Spleen (tissue), 11 donors: ENCODE data around the gene GNG13. TPM values are rescaled to one million over a fixed set of nuclear protein-coding genes. Genes with fewer than 3 reads are reported as not detected.

Source experiments
- DNase-seq: peaks from one replicate; pipeline ENCODE4 v3.0.0-alpha.2; 2020
- H3K27ac ChIP-seq, 8 donors: fragments of 200-600 bp; sonication (generic) in 7 of 8; 1 replicate in 4 of 8; 2 replicates in 4 of 8; pipeline versions ENCODE4 v1.5.0 to v1.8.0; 2016 to 2021; ENCODE audit warnings: inconsistent platforms in 4 of 8, mild to moderate bottlenecking in 4 of 8, moderate library complexity in 1 of 8
- H3K27me3 ChIP-seq, 7 donors: fragments of 200-600 bp; sonication (generic) in 6 of 7; replicated peaks in 1 of 7; 1 replicate in 4 of 7; 2 replicates in 3 of 7; pipeline versions ENCODE4 v1.5.0 to v1.8.0; 2016 to 2021; ENCODE audit warnings: inconsistent platforms in 3 of 7, mild to moderate bottlenecking in 1 of 7
- H3K36me3 ChIP-seq, 6 donors: fragments of 200-600 bp; sonication (generic) in 5 of 6; 1 replicate in 4 of 6; 2 replicates in 2 of 6; pipeline versions ENCODE4 v1.5.0 to v1.8.0; 2016 to 2021; ENCODE audit warnings: inconsistent platforms in 2 of 6
- H3K4me1 ChIP-seq, 6 donors: fragments of 200-600 bp; sonication (generic) in 5 of 6; 1 replicate in 3 of 6; 2 replicates in 3 of 6; pipeline versions ENCODE4 v1.5.0 to v1.8.0; 2016 to 2021; ENCODE audit warnings: inconsistent platforms in 3 of 6
- H3K4me3 ChIP-seq, 8 donors: fragments of 200-600 bp; sonication (generic) in 7 of 8; 1 replicate in 4 of 8; 2 replicates in 4 of 8; pipeline versions ENCODE4 v1.5.0 to v1.8.0; 2016 to 2021; ENCODE audit warnings: inconsistent platforms in 4 of 8, mild to moderate bottlenecking in 4 of 8, moderate library complexity in 2 of 8
- H3K9me3 ChIP-seq, 8 donors: fragments of 200-600 bp; sonication (generic) in 7 of 8; 1 replicate in 4 of 8; 2 replicates in 4 of 8; pipeline versions ENCODE4 v1.5.0 to v1.8.0; 2016 to 2021; ENCODE audit warnings: inconsistent platforms in 4 of 8
- POLR2A ChIP-seq, 3 donors: fragments of 450-650 bp; IDR thresholded peaks; one replicate each; pipeline ENCODE4 v1.5.1; 2017; ENCODE audit warnings: antibody characterized with exemption in 3 of 3, mild to moderate bottlenecking in 1 of 3
- POLR2AphosphoS5 ChIP-seq, 3 donors: sonication (generic); formaldehyde crosslinking; IDR thresholded peaks; one replicate each; pipeline ENCODE4 v1.5.1; 2017; ENCODE audit warnings: antibody characterized with exemption in 3 of 3
- WGBS, 5 donors: extraction: QIAGEN DNeasy Blood & Tissue Kit in 3 of 5; methylation state at CpG; one replicate each; pipeline versions ENCODE4 v1.1.5 to v1.1.7; 2013 to 2018; 5-methylcytosine and 5-hydroxymethylcytosine counted together
- intact Hi-C: fragments of 100-400 bp; cut with DNase I; formaldehyde crosslinking; loops from one replicate; pipeline ENCODE4 v1.15.0; 2023; ENCODE audit warnings: low total_unique reads
- polyA plus RNA-seq, 3 donors: library from polyadenylated mRNA; stranded (reverse); fragments of 200-250 nt; gene quantifications; one replicate each; pipeline ENCODE4 v1.2.1, GENCODE V29; 2013
- total RNA-seq, 7 donors: library from RNA; depleted of rRNA in 3 of 7; stranded (reverse); fragments of >200 nt in 3 of 7; fragmentation: NEBNext Ultra II Directional in 4 of 7; extraction: Animal tissue kit (Norgen Biotek cat#: 25700) in 4 of 7; gene quantifications; one replicate each; pipeline versions ENCODE4 v1.1.0 to v1.2.1, GENCODE V29; 2016 to 2021
- TF ChIP-seq, protein P1 (sequence below), 11 experiments: fragments of 200-600 bp in 7 of 11; fragments of 450-650 bp in 4 of 11; sonication (generic) in 4 of 11; IDR thresholded peaks in 8 of 11; conservative IDR thresholded peaks in 3 of 11; 1 replicate in 7 of 11; 2 replicates in 4 of 11; pipeline versions ENCODE4 v1.4.0 to v1.8.0; 2016 to 2021; ENCODE audit warnings: antibody characterized with exemption in 11 of 11, inconsistent platforms in 4 of 11, mild to moderate bottlenecking in 1 of 11
- donor health status: healthy with polysubstance abuse.
- donor health status: DM: no; HTN: no; CAD: no; lungs with moderate emphysema.
- donor health status: DM: no; HTN: no; CAD: no.
- donor health status: Bipolar disorder and iron deficiency.
- donor health status: healthy.
- donor health status: DM: no; HTN: no; CAD: no.
- donor health status: DM: yes; HTN: yes; CAD: no.

GNG13 gene
- total and polyA plus RNA-seq, 10 donors, result not detected

DNA sequence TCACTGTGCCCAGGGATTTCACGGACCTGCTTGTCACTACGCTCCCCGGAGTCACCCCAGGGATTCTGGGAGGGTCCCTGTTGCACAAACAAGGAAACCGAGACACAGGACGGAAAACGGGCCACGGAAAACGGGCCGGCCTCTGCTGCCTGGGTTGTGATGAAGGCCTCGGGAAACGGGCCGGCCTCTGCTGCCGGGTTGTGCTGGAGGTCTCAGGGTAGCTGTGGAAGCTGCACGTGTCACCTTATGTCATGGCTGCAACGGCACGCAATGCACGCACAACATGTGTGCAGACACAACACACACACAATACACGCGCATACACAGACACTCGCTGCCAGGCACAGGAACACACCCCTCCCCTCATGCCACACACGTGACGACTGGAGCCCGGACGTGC, 27.0 kb upstream of the GNG13 start:
- Histone ChIP-seq H3K4me3 (no peak overlapping the region), H3K27me3 (peaks cover 0 to 82% (median 0%) of the 10 kb centered on the region in 7 donors), H3K9me3 (no peaks in the 10 kb centered on the region), H3K4me1 (peaks cover 0 to 31% (median 13%) of the 10 kb centered on the region in 6 donors), H3K27ac (no peak overlapping the region), H3K36me3 (no peaks in the 10 kb centered on the region)
- TF ChIP-seq POLR2A (IDR thresholded peaks at IDR 0.05) (no peak), POLR2AphosphoS5 (IDR thresholded peaks at IDR 0.05) (no peak)
- TF ChIP-seq, protein P1, sequence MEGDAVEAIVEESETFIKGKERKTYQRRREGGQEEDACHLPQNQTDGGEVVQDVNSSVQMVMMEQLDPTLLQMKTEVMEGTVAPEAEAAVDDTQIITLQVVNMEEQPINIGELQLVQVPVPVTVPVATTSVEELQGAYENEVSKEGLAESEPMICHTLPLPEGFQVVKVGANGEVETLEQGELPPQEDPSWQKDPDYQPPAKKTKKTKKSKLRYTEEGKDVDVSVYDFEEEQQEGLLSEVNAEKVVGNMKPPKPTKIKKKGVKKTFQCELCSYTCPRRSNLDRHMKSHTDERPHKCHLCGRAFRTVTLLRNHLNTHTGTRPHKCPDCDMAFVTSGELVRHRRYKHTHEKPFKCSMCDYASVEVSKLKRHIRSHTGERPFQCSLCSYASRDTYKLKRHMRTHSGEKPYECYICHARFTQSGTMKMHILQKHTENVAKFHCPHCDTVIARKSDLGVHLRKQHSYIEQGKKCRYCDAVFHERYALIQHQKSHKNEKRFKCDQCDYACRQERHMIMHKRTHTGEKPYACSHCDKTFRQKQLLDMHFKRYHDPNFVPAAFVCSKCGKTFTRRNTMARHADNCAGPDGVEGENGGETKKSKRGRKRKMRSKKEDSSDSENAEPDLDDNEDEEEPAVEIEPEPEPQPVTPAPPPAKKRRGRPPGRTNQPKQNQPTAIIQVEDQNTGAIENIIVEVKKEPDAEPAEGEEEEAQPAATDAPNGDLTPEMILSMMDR (IDR thresholded peaks at IDR 0.05 in 8 of 11, conservative IDR thresholded peaks at IDR 0.05 in 3 of 11), result no peak
- no peak for DNase-seq
- intact Hi-C loops, result no loop called here
- 84 to 96% (median 91%) methylated on average over 24 of the region's 24 CpGs for WGBS, 5 donors

DNA sequence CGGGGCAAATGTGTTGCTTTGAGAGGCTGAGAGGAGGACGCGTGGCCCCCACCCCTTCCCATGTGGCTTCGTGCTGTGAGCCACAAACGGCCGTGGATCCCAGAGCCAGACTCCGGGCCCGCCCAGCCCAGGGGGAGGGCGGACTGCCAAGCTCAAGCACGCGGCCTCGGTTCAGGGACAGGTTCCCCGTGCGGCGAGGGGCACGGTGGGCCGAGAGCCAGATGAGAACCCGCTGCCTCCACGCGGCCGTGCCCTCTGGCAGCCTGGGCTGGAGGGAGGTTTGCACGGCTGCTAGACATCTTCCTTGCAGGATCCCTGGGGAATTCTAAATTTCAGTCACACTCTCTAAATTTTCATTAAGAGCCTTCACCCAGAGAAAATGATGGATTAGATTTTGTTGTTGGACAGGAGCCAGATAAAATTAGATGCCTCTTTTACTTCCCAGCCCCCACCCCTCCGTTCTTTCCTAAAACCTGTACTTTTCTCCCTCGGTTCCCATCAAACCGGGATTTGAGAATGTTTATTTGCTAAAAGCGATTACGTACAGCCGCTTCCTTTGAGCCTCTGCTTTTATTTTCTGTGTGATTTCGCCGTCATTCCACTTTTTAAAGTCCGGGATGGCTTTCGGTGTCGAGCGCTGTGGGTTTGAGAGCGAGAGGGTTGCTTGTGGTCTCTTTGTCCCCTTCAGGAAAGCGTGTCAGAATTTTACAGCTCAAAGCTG, 25.0 kb upstream of the GNG13 start:
- Histone ChIP-seq H3K9me3 (no peaks in the 10 kb centered on the region), H3K36me3 (no peaks in the 10 kb centered on the region), H3K4me1 (peaks cover 0 to 16% (median 6%) of the 10 kb centered on the region in 6 donors), H3K27me3 (peaks cover 0 to 82% (median 7%) of the 10 kb centered on the region in 7 donors), H3K27ac (no peak overlapping the region), H3K4me3 (no peak overlapping the region)
- TF ChIP-seq, protein P1 (IDR thresholded peaks at IDR 0.05 in 8 of 11, conservative IDR thresholded peaks at IDR 0.05 in 3 of 11), result no peak
- TF ChIP-seq POLR2A (IDR thresholded peaks at IDR 0.05), result no peak
- TF ChIP-seq POLR2AphosphoS5 (IDR thresholded peaks at IDR 0.05), result peak in 2 of 3 donors; percentile 75 to 79
- 46 to 78% (median 62%) methylated on average over 24 to 36 of the region's 36 CpGs for WGBS, 5 donors
- intact Hi-C loops, result no loop called here
- no peak for DNase-seq

DNA sequence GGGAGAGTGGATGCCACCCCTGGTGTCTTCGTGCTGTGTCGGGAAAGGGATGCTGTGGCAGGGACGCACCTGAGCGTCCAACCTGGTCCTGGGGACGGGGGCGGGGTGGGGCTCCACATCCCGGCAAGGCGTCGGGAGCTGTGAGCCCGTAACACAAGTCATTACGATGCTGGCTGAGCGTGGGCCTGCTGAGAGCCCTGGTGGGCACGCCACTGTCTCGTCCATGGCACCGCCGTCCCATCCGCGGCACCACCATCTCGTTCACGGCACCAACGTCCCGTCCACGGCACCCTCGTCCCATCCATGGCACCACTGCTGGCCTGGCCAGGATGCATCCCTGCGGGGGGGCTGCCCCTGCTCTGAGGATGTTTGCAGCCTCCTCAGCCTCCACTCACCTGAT, 24.1 kb upstream of the GNG13 start:
- Histone ChIP-seq H3K36me3 (no peaks in the 10 kb centered on the region), H3K4me1 (peaks cover 0 to 19% (median 6%) of the 10 kb centered on the region in 6 donors), H3K4me3 (no peak overlapping the region), H3K9me3 (no peaks in the 10 kb centered on the region), H3K27me3 (peaks cover 0 to 82% (median 8%) of the 10 kb centered on the region in 7 donors), H3K27ac (no peak overlapping the region)
- TF ChIP-seq POLR2A (IDR thresholded peaks at IDR 0.05) (no peak), POLR2AphosphoS5 (IDR thresholded peaks at IDR 0.05) (no peak)
- TF ChIP-seq, protein P1 (IDR thresholded peaks at IDR 0.05 in 8 of 11, conservative IDR thresholded peaks at IDR 0.05 in 3 of 11), result no peak
- intact Hi-C loops, result no loop called here
- no peak for DNase-seq
- WGBS, 5 donors, result 87 to 92% (median 92%) methylated on average over 25 of the region's 25 CpGs

DNA sequence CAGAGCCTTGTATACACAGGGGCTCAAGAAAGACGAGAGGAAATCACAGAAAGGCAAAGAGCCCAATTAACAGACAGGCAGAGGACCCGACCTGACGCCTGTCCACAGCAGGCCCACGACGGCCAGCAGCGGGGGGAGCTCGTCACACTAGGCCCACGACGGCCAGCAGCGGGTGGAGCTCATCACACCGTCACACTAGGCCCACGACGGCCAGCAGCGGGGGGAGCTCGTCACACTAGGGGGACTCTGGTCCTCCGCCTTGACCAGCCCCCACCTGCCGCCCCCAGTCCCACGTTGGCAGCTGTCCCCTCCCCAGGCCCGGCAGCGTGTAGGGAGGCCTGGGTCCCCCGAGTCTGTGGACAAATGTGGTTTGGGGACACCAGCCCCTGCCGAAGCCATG, 23.7 kb upstream of the GNG13 start:
- Histone ChIP-seq H3K4me3 (no peak overlapping the region), H3K4me1 (peaks cover 0 to 20% (median 6%) of the 10 kb centered on the region in 6 donors), H3K36me3 (no peaks in the 10 kb centered on the region), H3K9me3 (no peaks in the 10 kb centered on the region), H3K27ac (no peak overlapping the region), H3K27me3 (peaks cover 0 to 82% (median 12%) of the 10 kb centered on the region in 7 donors)
- 85 to 92% (median 91%) methylated on average over 12 to 22 of the region's 22 CpGs for WGBS, 5 donors
- TF ChIP-seq POLR2A (IDR thresholded peaks at IDR 0.05) (no peak), POLR2AphosphoS5 (IDR thresholded peaks at IDR 0.05) (no peak)
- TF ChIP-seq, protein P1 (IDR thresholded peaks at IDR 0.05 in 8 of 11, conservative IDR thresholded peaks at IDR 0.05 in 3 of 11), result no peak
- intact Hi-C loops, result no loop called here
- DNase-seq, result no peak
